Erythroblast (primary cell): ENCODE data around the gene PIK3AP1.

Experiments
- GATA1 ChIP-seq: IDR thresholded peaks from 2 replicates; pipeline ENCODE4 v1.6.1; 2011; ENCODE audit warnings: low read depth, mild to moderate bottlenecking, control low read depth, low read length, moderate library complexity
- POLR2A ChIP-seq: IDR thresholded peaks from 2 replicates; pipeline ENCODE4 v1.6.1; 2011; ENCODE audit warnings: mild to moderate bottlenecking, low read length

- TF ChIP-seq POLR2A (no peak), GATA1 (no peak)
Measured at GRCh38 chr10:96656839-96657238, 63.5 kb downstream of the PIK3AP1 start.
